Measurements from ENCODE around the gene NCKAP5.

Gene NCKAP5

DNA sequence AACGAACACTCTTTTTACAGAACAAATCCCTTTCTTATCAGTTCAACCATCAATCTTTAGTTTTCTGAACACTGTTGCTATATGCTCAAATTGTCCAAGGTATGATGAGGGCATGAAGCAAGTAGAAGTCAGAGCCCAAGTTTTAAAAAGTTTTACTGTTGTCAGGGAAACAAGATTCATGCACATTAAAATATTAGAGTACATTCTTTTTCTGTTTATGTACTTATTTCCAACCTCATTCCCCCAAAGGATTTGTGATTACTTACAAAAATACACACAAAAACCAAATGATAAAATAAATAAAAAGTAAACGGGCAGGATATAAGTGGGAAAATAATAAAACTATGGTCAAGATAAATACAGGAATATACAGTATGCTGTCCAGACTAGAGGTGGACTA is 15.4 kb downstream of the NCKAP5 start:
- TF ChIP-seq CTCF (IDR thresholded peaks at IDR 0.05; ENCODE audit: low read depth, low read length): no peak

DNA sequence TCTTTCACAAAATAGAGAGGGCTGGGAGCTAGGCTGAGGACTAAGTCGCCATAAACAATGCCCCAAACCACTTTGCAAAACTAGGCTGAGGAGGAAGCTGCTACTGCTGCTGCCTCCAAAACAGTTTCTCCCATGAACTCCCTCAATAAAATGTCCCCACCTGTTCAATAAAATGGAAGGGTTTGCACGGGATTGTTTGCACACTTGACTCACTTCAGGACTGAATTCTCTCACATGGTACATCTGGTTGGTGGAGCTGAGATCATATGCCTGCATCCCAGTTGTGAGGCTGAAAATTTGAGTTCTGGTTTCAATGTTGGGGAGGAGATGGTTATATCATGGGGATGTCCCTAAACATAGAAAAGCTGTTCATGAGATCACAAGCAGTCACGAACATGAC is 26.5 kb downstream of the NCKAP5 start:
- Histone ChIP-seq H3K4me3 (ENCODE audit: low read depth, low read length) (no peak overlapping the region), H3K27ac (no peak overlapping the region), H3K36me3 (no peaks in the 10 kb centered on the region), H3K27me3 (ENCODE audit: insufficient read depth, low read depth, severe bottlenecking) (no peaks in the 10 kb centered on the region), H3K9me3 (ENCODE audit: severe bottlenecking) (no peaks in the 10 kb centered on the region)
- DNase-seq: no peak
- no peak for TF ChIP-seq CTCF (IDR thresholded peaks at IDR 0.05; ENCODE audit: low read depth, low read length)

More for the DNA sequence above, 15.4 kb downstream of the NCKAP5 start:
- Histone ChIP-seq H3K9me3 (ENCODE audit: severe bottlenecking) (no peaks in the 10 kb centered on the region), H3K27ac (no peak overlapping the region), H3K27me3 (ENCODE audit: insufficient read depth, low read depth, severe bottlenecking) (no peaks in the 10 kb centered on the region), H3K4me3 (ENCODE audit: low read depth, low read length) (no peak overlapping the region), H3K36me3 (no peaks in the 10 kb centered on the region)
- DNase-seq: no peak

- no peak for TF ChIP-seq CTCF (IDR thresholded peaks at IDR 0.05; ENCODE audit: low read depth, low read length)
- Histone ChIP-seq H3K4me3 (ENCODE audit: low read depth, low read length) (no peak overlapping the region), H3K9me3 (ENCODE audit: severe bottlenecking) (no peaks in the 10 kb centered on the region), H3K36me3 (no peaks in the 10 kb centered on the region), H3K27ac (no peak overlapping the region), H3K27me3 (ENCODE audit: insufficient read depth, low read depth, severe bottlenecking) (no peaks in the 10 kb centered on the region)
- no peak for DNase-seq
These were observed 26.9 kb downstream of the NCKAP5 start for GRCh38 chr2:133541376-133541775.

DNA sequence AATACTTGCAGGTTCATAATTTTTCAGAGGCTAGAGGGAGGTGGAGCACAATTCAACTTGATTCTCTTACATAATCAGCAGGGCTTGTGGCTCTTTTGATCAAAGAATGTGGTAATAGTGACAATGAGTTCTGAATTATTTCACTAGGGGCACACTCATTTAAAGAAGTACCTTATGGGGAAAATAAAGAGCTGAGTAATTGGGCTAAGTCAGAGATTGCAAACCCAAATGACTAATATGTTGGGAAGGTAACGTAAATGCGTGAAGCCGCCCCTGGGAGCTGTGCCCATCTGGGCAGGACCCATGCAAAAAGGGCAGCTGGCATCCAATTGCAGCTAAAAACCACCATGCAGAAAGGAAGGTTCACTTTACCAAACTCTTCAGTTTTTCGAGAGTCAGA is 35.3 kb downstream of the NCKAP5 start:
- Histone ChIP-seq H3K4me3 (ENCODE audit: low read depth, low read length) (no peak overlapping the region), H3K36me3 (no peaks in the 10 kb centered on the region), H3K27me3 (ENCODE audit: insufficient read depth, low read depth, severe bottlenecking) (no peaks in the 10 kb centered on the region), H3K27ac (no peak overlapping the region), H3K9me3 (ENCODE audit: severe bottlenecking) (no peaks in the 10 kb centered on the region)
- no peak for TF ChIP-seq CTCF (IDR thresholded peaks at IDR 0.05; ENCODE audit: low read depth, low read length)
- DNase-seq: no peak

GRCh38 chr2:133531382-133531781 is 36.9 kb downstream of the NCKAP5 start:
- no peak overlapping the region for H3K27ac ChIP-seq
- DNase-seq: no peak
- no peaks in the 10 kb centered on the region for H3K36me3 ChIP-seq
- no peaks in the 10 kb centered on the region for H3K9me3 ChIP-seq (ENCODE audit: severe bottlenecking)
- no peak for TF ChIP-seq CTCF (IDR thresholded peaks at IDR 0.05; ENCODE audit: low read depth, low read length)
- H3K4me3 ChIP-seq (ENCODE audit: low read depth, low read length): no peak overlapping the region
- H3K27me3 ChIP-seq (ENCODE audit: insufficient read depth, low read depth, severe bottlenecking): no peaks in the 10 kb centered on the region

- Histone ChIP-seq H3K9me3 (ENCODE audit: severe bottlenecking) (no peaks in the 10 kb centered on the region), H3K4me3 (ENCODE audit: low read depth, low read length) (no peak overlapping the region), H3K36me3 (no peaks in the 10 kb centered on the region), H3K27ac (no peak overlapping the region), H3K27me3 (ENCODE audit: insufficient read depth, low read depth, severe bottlenecking) (no peaks in the 10 kb centered on the region)
- no peak for TF ChIP-seq CTCF (IDR thresholded peaks at IDR 0.05; ENCODE audit: low read depth, low read length)
- no peak for DNase-seq
These were observed 37.6 kb downstream of the NCKAP5 start for GRCh38 chr2:133530645-133531044.

Data from WERI-Rb-1 (cell line).